ENCODE data around the gene MYZAP.

Gene MYZAP

DNA sequence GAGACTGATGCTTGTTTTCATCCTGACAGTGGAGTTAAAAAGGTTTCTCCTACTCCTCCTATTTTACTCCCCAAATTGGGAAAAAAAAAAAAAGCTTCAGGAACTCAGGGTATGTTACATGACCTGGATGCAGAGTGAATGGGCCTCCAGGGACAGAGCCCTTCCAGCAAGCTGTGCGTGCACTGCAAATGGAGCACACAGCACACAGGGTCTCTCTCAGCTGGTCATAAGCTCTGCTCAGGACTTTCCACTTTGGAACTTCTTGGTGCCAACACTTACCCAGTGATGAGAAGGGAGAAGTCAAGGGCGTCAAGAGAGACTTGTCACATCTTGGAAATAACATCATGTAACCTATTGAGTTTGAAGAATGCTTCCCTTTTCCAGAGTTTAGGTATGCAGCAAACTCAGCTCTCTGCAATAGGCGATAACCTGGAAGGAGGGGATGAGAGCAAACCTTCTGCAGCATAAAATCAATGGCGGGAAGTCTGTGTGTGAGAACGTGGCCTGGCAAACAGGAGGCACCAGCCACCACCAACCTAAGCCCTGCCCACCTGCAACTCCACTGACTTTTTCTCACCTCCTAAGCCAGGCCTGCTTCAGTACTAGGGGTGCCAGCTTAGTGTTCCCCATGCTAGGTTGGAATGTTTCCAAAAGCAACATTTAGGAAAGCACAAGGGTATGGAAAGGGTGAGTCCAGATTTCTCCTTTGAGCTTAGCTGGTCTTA, 39.8 kb downstream of the MYZAP start:
- DNase-seq = no peak

DNA sequence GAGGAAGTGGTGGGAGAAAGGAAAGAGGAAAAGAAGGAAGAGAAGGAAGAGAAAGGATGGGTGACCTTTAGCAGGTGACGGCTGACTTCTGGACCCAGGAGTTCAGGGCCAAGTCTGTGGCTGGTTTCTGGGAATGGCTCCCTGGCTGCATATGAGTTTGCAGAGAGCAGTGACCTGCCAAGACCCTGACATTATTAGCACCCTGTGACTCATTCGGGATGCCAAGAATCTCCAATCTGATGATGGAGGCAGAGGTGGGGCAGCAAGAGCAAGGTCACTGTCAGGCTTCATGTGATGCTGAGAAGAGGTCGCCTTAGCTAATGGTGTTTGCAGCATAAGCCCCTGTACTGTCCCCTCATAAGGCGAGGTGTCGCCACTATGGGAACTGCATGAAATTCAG, 42.6 kb downstream of the MYZAP start:
- no peak for DNase-seq

DNA sequence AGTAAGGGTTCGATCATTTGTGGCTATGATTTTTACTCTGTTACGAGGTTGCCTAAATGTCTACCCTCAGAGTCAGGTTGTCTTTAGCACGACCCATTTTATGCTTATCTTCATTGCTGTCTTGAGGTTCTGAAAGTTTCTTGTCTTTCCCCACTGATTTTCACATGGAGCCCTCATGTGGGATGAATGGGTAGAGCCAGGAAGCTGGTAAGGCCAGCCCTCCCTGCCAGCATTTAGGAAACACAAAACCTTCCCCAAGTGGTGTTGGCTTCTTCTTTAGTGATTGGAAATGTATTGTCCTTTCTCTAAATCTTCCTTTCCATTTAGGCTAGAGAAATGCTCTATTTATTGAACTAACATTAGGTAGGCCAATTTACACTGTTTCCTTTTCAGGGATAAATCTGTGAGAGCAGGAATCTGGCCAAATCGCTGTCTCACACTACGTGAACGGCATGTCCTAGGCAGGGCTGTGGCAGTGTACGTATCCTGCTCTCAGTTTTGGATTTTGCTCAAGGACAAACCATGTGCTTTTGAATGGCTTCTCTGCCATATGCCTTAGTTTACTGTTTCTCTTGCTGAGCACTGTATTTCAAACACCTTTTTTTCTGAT, 43.7 kb downstream of the MYZAP start:
- no peak for DNase-seq

DNA sequence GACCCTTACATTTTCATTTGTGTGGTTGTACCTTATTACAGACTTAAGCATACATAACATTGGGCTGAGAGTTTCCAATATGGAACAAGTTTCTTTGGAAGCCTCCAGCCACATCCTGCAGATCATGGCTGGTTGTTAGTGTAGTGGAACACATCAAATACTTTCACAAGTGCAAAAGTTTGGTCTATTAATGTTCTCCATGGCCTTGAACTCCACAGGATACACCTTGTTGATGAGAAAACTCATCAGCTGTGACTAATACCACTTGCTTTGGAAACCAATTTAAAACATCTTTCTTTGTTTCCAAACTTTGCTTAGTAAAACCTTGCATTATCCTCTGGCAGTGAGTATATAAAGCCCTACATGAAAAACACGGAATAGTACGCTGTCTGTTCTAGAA, 46.1 kb downstream of the MYZAP start:
- no peak for DNase-seq

DNA sequence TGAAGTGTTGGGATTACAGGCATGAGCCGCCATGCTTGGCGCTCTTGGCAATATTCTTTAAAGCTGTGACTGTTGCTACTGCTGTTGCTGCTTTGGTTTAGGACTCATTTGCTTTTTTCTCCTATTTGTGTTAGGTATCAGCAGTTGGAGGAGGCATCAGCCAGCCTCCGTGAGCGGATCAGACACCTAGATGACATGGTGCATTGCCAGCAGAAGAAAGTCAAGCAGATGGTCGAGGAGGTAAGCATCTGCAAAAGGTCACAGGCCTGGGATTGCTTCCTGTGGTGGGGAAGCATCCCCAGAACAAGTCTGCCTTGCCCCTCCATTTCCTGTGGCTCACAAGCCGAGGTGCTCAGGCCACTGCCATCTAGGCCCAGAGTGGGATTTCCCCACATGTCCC, 47.6 kb downstream of the MYZAP start:
- no peak for DNase-seq

GRCh38 chr15:57640930-57641682, 49.4 kb downstream of the MYZAP start:
- peak; percentile 43 for DNase-seq

DNA sequence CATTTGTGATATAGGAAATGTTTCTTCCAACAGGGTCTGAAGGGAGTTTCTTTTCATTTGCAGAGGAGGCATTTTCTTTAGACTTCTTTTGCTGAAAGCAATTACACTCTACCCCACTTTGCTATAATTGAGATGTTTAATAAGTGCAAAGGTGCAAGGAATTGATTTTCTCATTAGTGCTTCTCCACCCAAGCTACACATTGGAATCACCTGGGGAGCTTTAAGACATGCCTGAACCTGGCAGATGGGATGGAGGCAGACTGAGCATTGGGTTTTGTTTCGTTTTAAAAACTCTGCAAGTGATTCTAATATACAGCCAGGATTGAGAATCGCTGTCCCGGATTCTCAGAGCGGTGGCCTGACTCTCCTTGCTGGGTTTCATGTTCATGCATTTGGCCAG, 52.1 kb downstream of the MYZAP start:
- DNase-seq = no peak

DNA sequence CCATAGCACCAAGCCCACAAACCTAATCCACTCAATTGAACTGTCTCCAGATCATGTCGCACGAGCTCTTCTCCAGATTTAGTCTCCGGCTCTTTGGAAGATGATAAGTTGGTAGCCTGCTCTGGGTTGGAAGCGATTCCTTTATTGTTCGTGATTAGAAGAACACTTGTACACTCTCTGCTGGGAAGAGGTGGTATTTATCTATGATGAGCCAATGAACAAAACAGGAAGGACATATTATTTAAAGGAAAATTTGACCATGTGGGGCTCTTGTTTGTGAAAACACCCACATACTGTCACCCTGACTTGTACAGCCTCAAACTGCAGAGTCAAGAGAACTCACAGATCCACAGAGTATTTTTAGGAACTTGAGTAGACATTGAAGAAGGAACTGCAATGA, 54.4 kb downstream of the MYZAP start:
- no peak for DNase-seq

DNA sequence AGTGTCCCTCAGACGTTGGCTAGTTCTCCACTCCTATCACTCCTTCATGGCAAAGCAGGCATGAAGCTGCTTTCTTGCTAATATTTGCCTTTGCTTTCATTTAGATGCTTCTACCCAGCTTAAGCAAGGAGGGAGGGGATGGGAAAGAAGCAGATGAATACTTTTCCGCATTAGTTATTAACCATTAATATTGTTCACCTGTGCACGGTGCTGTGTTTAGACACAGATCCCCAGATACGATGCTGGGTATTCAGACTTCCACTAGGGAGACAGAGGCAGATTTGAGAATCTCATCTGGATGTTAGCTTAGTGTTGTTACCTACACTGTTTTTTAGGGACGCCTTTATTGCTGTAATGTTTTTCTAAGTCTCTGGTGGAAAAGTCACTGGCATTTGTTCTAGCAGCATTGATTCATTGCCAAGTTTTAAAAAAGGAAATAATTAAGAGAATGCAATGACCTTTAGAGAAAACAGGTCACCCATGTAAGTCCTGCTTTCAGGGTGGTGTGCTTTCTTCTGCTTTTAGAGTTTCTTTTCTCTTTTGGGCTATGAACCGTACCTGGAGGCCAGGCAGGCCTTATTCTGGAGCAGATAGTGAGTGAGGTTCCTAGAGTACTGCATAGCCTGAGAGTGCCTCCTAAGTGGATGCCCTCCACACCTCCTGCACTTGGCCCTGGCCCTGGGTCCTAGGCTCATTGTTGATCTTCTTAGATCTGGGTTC, 55.5 kb downstream of the MYZAP start:
- no peak for DNase-seq

- DNase-seq = no peak
Measured at GRCh38 chr15:57647791-57648130, 56.1 kb downstream of the MYZAP start.

- DNase-seq = no peak
Measured at GRCh38 chr15:57649138-57649537, 57.4 kb downstream of the MYZAP start.

- DNase-seq = peak; percentile 4
Measured at GRCh38 chr15:57651445-57651844, 59.7 kb downstream of the MYZAP start.

DNA sequence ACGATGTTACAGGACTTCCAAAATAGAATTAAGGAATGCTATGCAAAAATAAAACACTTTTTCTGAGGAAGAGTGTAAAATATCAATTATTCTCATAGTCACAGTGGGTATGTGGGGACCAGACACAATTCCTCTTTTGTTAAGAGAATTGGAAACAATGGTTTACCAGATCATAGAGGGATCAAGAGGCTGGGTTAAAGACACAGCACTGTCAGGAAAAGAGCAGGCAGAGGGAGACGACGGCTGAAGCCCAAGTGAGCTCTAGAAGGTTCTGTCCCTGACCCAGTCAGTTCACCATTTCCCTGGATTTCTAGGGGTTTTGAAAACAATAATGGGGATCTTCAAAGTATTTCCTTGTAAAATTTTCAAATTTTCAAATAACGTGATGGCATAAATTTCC, 60.8 kb downstream of the MYZAP start:
- DNase-seq = no peak

GRCh38 chr15:57654153-57654852, 62.6 kb downstream of the MYZAP start:
- no peak for DNase-seq

GRCh38 chr15:57655053-57655452, 63.3 kb downstream of the MYZAP start:
- no peak for DNase-seq

DNA sequence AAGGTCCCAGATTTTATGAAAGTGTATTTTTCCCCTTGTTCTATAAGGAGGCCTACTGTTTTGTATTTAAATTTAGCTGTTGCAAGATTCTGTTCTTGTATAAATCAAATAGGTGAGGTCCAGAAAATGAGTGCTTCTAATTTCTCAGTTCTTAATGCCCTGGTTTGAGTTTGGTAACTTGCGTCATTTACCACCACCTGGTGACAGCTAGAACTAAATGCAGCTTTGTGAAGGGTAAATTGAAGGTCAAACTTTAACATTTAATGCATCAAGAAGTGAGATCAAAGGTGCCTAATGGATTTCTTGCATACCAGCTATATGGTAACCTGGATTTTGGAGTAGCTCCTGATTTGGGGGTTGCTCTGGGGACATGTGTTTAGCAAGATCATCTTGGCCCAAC, 64.1 kb downstream of the MYZAP start:
- DNase-seq = no peak

DNA sequence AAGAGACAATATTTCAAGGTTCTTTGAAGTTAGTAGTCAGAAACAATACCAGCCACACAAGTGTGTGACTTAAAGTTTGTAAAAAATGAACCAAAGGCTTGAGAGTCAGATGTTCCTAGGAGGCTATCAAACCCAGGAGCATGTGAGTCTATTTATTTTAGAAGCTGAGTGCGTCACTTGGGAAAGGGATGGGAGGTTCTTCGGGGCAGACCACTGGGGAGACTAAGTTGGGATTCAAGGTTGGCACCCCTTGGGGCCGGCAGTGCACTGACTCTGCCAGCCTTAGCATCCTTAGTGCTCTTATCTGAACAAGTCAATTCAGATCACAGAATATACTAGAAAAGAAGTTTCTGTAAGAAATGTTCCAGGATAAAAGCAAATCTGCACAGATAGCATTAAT, 64.7 kb downstream of the MYZAP start:
- DNase-seq = no peak

GRCh38 chr15:57657619-57658018, 65.9 kb downstream of the MYZAP start:
- no peak for DNase-seq

DNA sequence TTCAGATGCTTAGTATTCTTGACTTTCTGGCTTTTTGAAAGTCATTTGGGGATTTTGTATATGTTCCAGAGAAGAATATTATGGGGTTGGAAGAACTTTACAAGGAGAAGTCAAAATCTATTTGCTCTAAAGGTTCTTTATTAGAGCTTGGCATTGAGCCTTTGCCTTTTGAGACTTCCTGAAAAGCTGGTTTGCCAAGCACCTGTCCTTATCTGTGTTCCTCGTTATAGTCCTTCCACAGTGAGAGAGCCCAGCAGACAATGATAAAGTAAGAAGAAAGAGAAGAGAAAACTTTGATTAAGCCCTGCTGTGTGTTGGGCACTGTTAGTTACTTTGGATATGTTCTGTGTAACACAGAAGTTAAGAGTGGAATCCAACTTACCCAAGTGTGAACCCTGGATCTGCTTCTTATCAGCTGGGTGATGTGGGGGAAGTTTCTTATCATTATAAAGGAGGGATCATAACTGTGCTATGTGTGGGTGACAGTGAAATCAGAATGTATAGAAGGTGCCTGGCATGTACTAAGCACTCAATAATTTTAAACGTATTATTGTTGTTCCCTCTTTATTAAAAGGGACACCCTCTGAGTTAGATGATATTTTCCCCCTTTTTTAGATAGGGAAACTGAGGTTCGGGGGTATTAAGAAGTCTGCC, 70.5 kb downstream of the MYZAP start:
- DNase-seq = no peak

- DNase-seq = no peak
Measured at GRCh38 chr15:57662802-57663201, 71.1 kb downstream of the MYZAP start.

GRCh38 chr15:57663262-57663661, 71.6 kb downstream of the MYZAP start:
- DNase-seq = no peak

GRCh38 chr15:57665194-57665593, 73.5 kb downstream of the MYZAP start:
- no peak for DNase-seq

DNA sequence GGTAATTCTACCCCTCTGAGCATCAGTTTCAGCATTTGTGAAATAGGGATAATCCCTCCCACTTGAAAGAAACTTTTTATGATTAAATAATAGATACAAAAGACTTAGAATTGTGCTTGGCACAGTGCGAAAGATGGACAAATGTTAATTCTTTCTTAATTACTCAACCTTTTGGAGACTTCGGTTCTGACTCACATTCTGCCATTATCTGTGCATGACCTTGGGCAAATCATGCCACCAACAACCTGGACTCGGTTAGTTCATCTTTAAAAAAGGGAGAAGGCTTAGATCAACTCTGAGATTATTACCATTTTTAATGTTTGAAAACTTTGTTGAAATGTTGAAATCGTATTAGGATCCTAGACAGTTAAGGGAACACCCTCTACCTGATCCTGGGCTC, 74.2 kb downstream of the MYZAP start:
- DNase-seq = no peak
